ENCODE measurements around the gene TMTC2.

GRCh38 chr12:82648259-82648909 lies 38.3 kb upstream of the TMTC2 start:
- TF ChIP-seq, protein P1, sequence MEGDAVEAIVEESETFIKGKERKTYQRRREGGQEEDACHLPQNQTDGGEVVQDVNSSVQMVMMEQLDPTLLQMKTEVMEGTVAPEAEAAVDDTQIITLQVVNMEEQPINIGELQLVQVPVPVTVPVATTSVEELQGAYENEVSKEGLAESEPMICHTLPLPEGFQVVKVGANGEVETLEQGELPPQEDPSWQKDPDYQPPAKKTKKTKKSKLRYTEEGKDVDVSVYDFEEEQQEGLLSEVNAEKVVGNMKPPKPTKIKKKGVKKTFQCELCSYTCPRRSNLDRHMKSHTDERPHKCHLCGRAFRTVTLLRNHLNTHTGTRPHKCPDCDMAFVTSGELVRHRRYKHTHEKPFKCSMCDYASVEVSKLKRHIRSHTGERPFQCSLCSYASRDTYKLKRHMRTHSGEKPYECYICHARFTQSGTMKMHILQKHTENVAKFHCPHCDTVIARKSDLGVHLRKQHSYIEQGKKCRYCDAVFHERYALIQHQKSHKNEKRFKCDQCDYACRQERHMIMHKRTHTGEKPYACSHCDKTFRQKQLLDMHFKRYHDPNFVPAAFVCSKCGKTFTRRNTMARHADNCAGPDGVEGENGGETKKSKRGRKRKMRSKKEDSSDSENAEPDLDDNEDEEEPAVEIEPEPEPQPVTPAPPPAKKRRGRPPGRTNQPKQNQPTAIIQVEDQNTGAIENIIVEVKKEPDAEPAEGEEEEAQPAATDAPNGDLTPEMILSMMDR (tag by site-specific recombination; IDR thresholded peaks at IDR 0.05): no peak
- TF ChIP-seq SETDB1 (IDR thresholded peaks at IDR 0.05; ENCODE audit: insufficient read length, low read length) (no peak), ZNF510 (tag by site-specific recombination; IDR thresholded peaks at IDR 0.05; ENCODE audit: insufficient replicate concordance) (no peak), ZNF24 (tag by site-specific recombination; IDR thresholded peaks at IDR 0.05) (no peak), ZNF140 (tag by site-specific recombination; IDR thresholded peaks at IDR 0.05) (no peak)
